Esophagus muscularis mucosa (tissue), 4 donors: ENCODE measurements around the gene FTO.

ENCODE experiments used
- EP300 ChIP-seq: sonication (generic); formaldehyde crosslinking; IDR thresholded peaks from one replicate; pipeline ENCODE4 v1.6.1; 2017; ENCODE audit warnings: antibody characterized with exemption
- POLR2A ChIP-seq: fragments of 450-650 bp; IDR thresholded peaks from one replicate; pipeline ENCODE4 v1.6.1; 2017; ENCODE audit warnings: antibody characterized with exemption, moderate library complexity, mild to moderate bottlenecking, low read depth
- TF ChIP-seq, protein P1 (sequence below), 3 experiments: fragments of 200-600 bp in 2 of 3; fragments of 450-650 bp in 1 of 3; sonication (generic) in 2 of 3; IDR thresholded peaks; one replicate each; pipeline ENCODE4 v1.5.1; 2017 to 2019; ENCODE audit warnings: antibody characterized with exemption in 3 of 3, mild to moderate bottlenecking in 2 of 3, moderate library complexity in 1 of 3

DNA sequence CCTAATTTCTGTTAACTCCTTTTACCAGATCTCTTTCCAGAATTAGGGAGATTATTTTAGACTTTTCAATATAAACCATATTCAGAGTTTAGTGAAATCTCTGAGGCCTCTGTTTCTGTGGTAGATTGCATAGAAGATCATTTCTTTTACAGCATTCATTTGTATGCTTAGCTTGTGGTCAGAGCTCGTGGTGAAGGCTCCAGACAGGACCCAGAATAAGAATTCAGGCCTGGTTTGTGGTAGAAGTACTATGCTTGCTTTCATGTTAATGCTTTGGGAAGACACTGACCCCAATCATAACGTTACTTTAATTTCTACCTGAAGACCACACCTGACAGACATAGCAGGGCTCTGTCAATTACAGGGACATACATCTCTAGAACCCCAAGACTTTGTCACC is 258.1 kb downstream of the FTO start:
- TF ChIP-seq, protein P1, sequence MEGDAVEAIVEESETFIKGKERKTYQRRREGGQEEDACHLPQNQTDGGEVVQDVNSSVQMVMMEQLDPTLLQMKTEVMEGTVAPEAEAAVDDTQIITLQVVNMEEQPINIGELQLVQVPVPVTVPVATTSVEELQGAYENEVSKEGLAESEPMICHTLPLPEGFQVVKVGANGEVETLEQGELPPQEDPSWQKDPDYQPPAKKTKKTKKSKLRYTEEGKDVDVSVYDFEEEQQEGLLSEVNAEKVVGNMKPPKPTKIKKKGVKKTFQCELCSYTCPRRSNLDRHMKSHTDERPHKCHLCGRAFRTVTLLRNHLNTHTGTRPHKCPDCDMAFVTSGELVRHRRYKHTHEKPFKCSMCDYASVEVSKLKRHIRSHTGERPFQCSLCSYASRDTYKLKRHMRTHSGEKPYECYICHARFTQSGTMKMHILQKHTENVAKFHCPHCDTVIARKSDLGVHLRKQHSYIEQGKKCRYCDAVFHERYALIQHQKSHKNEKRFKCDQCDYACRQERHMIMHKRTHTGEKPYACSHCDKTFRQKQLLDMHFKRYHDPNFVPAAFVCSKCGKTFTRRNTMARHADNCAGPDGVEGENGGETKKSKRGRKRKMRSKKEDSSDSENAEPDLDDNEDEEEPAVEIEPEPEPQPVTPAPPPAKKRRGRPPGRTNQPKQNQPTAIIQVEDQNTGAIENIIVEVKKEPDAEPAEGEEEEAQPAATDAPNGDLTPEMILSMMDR (IDR thresholded peaks at IDR 0.05) = no peak
- TF ChIP-seq EP300 (no peak), POLR2A (no peak)
